ENCODE data around the gene CDHR2.

Gene CDHR2

GRCh38 chr5:176628406-176629228, 79.5 kb downstream of the CDHR2 start:
- no peak for DNase-seq (ENCODE audit: low read depth in 1 of 2, low spot score in 1 of 2)
- H3K4me3 ChIP-seq (replicated peaks; ENCODE audit: insufficient read depth, low read length): no peak overlapping the region
- TF ChIP-seq, protein P1, sequence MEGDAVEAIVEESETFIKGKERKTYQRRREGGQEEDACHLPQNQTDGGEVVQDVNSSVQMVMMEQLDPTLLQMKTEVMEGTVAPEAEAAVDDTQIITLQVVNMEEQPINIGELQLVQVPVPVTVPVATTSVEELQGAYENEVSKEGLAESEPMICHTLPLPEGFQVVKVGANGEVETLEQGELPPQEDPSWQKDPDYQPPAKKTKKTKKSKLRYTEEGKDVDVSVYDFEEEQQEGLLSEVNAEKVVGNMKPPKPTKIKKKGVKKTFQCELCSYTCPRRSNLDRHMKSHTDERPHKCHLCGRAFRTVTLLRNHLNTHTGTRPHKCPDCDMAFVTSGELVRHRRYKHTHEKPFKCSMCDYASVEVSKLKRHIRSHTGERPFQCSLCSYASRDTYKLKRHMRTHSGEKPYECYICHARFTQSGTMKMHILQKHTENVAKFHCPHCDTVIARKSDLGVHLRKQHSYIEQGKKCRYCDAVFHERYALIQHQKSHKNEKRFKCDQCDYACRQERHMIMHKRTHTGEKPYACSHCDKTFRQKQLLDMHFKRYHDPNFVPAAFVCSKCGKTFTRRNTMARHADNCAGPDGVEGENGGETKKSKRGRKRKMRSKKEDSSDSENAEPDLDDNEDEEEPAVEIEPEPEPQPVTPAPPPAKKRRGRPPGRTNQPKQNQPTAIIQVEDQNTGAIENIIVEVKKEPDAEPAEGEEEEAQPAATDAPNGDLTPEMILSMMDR (IDR thresholded peaks at IDR 0.05; ENCODE audit: insufficient read depth, low read length): no peak
- TF ChIP-seq POLR2AphosphoS5 (IDR thresholded peaks at IDR 0.05; ENCODE audit: low read depth) (no peak), REST (IDR thresholded peaks at IDR 0.05; ENCODE audit: insufficient replicate concordance, low read depth) (no peak), SPI1 (IDR thresholded peaks at IDR 0.05; ENCODE audit: borderline replicate concordance, low read depth) (no peak), GABPA (IDR thresholded peaks at IDR 0.05; ENCODE audit: low read depth) (no peak)
- no peak overlapping the region for H3K27ac ChIP-seq (replicated peaks)
- peaks cover 56% of the 10 kb centered on the region for H3K27me3 ChIP-seq (ENCODE audit: insufficient read depth, poor library complexity, severe bottlenecking)

- no peak for DNase-seq (ENCODE audit: low read depth in 1 of 2, low spot score in 1 of 2)
- H3K27ac ChIP-seq (replicated peaks): no peak overlapping the region
- peaks cover 55% of the 10 kb centered on the region for H3K27me3 ChIP-seq (ENCODE audit: insufficient read depth, poor library complexity, severe bottlenecking)
- TF ChIP-seq, protein P1 (IDR thresholded peaks at IDR 0.05; ENCODE audit: insufficient read depth, low read length): no peak
- TF ChIP-seq POLR2AphosphoS5 (IDR thresholded peaks at IDR 0.05; ENCODE audit: low read depth): no peak
- TF ChIP-seq REST (IDR thresholded peaks at IDR 0.05; ENCODE audit: insufficient replicate concordance, low read depth): no peak
- TF ChIP-seq GABPA (IDR thresholded peaks at IDR 0.05; ENCODE audit: low read depth): no peak
- TF ChIP-seq SPI1 (IDR thresholded peaks at IDR 0.05; ENCODE audit: borderline replicate concordance, low read depth): no peak
- no peak overlapping the region for H3K4me3 ChIP-seq (replicated peaks; ENCODE audit: insufficient read depth, low read length)
These were observed 80.2 kb downstream of the CDHR2 start for GRCh38 chr5:176629317-176629852.

GRCh38 chr5:176629853-176630680, 80.9 kb downstream of the CDHR2 start, which contains the start of the genes EIF4E1B and SNCB:
Gene EIF4E1B (plus strand): TSS chr5:176630675. CDS start chr5:176642788, 12,113 bp downstream.
Gene SNCB (minus strand): TSS chr5:176630534. CDS start chr5:176629654, 880 bp downstream.
- no peak for DNase-seq (ENCODE audit: low read depth in 1 of 2, low spot score in 1 of 2)

More at GRCh38 chr5:176629853-176630680, 80.9 kb downstream of the CDHR2 start, which contains the start of the genes EIF4E1B and SNCB:
- Histone ChIP-seq H3K27me3 (ENCODE audit: insufficient read depth, poor library complexity, severe bottlenecking) (peaks cover 57% of the 10 kb centered on the region), H3K27ac (replicated peaks) (no peak within 1 kb of the TSS), H3K4me3 (replicated peaks; ENCODE audit: insufficient read depth, low read length) (no peak within 1 kb of the TSS)
- TF ChIP-seq REST (IDR thresholded peaks at IDR 0.05; ENCODE audit: insufficient replicate concordance, low read depth): no peak
- TF ChIP-seq POLR2AphosphoS5 (IDR thresholded peaks at IDR 0.05; ENCODE audit: low read depth): no peak
- TF ChIP-seq, protein P1 (IDR thresholded peaks at IDR 0.05; ENCODE audit: insufficient read depth, low read length): no peak
- no peak for TF ChIP-seq SPI1 (IDR thresholded peaks at IDR 0.05; ENCODE audit: borderline replicate concordance, low read depth)
- TF ChIP-seq GABPA (IDR thresholded peaks at IDR 0.05; ENCODE audit: low read depth): no peak
